Skin of body (tissue), 3 donors: Measurements from ENCODE around the gene DISC1. TPM values are rescaled to one million over a fixed set of nuclear protein-coding genes. Genes with fewer than 3 reads are reported as not detected.

Source experiments
- DNase-seq: peaks from one replicate; lab custom pipeline; 2025; lab: John Stamatoyannopoulos, UW
- small RNA-seq: library from RNA; depleted of rRNA; stranded (forward); fragments of <200 nt; gene quantifications from one replicate; pipeline ENCODE3, GENCODE V24; 2014; ENCODE audit warnings: low replicate concordance
- total RNA-seq: library from RNA; depleted of rRNA; stranded (reverse); fragments of >200 nt; gene quantifications from one replicate; pipeline ENCODE4 v1.2.3, GENCODE V29; 2014

DISC1 gene
- total RNA-seq, 1 donor from 2014 or later = 13.9 TPM

DNA sequence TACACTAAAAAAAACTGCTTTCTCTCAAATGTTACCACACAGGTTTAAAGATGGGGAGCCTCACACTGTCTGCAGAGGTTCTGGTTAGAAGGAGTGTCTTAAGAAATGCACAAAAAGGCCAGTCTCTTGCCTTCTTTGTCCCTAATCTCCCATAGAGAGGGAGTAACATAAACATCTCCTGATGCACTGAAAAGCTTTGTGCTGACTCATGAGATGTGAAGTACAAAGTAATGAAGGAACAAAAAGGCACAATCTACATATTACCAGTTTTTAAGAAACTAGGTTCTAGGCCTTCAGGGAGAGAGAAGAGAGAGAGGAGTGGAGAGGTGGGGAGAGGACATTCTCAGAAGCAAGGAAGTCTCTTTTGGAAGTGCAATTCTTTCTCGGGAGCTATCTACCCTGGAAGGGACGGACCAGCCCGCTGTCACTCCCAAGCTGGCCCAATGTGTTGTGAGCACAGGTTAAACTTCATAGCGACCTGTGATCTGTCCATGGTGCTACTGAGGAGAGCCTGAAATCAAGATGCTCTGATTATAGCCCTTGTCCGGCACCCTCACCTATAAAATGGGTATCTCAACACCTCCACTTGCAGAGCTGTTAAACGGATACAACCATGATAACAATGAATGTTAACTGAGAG is 458.1 kb downstream of the DISC1 start:
- DNase-seq = no peak

DNA sequence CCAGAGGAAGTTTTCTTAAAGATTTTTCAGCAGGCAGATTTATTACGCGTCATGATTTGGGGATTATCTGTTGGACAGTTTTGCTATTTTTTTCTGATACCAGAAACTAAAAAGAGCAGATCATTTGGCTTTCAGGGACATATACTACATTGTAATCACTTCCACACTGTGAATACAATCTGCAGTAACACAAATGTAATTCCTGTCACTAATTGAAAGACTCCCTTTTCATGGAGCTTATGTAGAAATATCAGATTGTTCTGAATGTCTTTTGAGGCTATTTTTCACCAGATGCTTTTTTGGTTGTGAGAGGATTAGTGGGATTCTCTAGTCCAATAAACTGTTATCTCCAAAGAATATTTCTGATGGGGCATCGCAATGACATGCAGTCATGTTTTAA is 464.2 kb downstream of the DISC1 start:
- peak; percentile 71 for DNase-seq

Small RNAs within 50 kb of the gene (small RNA-seq; reads per million reads assigned to genes)
- gene RF02102 (not detected), gene RNU5A-5P (2.8 reads per million, percentile 88 among the genes with 10 or more reads in this experiment)

Other genes with a start within 250 kb of the DISC1 start
- 45.3 TPM for gene EGLN1, start 204.5 kb upstream of the DISC1 start, total RNA-seq
- gene TSNAX, start 98.1 kb upstream of the DISC1 start, total RNA-seq = 36.0 TPM